Stromal cell of bone marrow (primary cell): ENCODE data around the gene MLLT10.

Source experiments
- DNase-seq: peaks from one replicate; pipeline ENCODE4 v3.0.0-alpha.2; 2012; ENCODE audit warnings: low read depth

Gene MLLT10

DNA sequence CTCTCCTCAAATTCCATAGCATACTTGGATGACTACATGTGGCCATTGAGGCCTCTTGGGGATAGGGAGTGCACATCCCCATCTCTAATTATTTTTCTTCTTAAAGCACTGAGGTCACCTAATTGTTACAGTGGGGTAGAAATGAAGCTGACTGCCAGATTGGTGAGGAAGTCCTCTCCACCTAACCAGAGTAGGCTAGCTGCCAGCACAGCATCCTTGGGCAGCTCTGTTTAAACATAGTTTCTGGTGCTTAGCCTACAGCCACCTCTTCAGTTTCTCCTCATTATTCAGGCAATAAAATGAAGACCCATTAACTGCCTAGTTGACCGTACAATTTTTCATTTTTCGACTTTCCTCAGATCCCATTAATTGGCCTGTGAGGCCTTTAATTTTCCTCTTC lies 104.6 kb downstream of the MLLT10 start:
- DNase-seq = no peak

DNA sequence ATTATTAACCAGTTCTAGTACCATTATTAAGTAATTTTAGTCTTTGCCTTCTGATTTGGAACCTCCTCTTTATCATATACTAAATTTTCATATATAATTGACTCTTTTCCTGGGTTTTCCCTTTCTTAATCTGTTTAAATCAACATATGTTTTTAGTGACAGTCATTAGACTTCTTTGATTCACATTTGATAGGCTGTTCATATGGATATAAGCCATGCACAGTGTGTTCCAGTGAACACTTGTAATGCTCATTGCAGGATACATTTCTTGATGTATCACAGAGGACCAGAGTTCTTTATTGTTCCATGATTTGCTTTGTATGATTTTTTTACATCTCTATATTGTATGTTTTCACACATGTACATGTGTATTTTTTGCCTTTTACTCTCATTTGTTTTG lies 114.0 kb downstream of the MLLT10 start:
- DNase-seq = no peak

DNA sequence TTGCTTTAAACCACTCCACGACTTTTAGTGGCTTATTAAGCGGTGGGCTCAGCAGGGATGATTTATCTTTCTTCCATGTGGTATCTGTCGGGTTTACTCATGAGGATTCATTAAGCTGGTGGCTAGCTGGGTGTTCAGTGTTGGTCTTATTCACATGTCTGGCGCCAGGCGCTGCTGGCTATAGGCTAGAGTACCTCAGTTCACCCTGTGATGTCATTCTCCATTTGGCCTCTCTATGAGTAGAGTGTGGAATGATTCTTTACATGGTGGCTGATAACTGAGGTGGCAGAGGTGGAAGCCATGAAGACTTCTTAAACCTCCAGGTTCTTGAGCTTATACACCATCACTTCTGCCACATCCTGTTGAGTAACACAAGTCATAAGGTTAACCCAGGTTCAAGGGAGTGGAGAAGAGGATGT lies 115.4 kb downstream of the MLLT10 start:
- DNase-seq = no peak

DNA sequence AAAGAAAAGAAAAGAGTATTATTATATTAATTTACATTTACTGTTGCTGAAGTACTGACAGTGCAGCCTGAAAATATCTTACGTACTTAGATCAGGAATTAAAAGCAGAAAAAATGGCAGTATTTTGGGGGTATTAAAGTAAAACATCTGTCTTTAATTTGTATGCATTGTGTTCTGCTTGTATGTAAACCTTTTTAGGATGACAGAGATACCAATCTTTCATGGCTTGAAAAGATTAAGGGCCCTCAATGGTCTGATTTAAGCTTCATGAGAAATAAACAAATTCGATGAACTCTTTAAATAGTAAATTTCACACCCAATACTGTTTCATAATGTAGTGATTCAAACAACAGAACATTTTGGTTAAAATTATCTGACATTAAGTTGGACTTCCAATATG lies 116.3 kb downstream of the MLLT10 start:
- no peak for DNase-seq

DNA sequence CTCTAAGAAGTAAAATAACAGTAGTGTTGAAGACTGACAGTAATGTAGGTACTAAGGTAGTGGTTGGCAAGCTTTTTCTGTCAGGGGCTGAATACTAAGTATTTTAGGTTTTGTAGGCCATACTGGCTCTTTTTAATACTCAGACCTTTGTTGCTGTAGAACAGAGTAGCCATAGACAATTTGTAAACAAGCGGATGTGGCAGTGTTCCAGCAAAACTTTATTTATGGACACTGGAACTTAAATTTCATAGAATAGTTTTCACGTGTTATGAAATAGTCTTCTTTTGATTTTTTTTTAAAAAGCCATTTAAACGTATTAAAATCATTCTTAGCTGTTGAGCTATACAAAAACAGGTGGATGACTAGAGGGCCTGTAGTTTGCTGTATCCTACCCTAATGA lies 121.2 kb downstream of the MLLT10 start:
- no peak for DNase-seq

DNA sequence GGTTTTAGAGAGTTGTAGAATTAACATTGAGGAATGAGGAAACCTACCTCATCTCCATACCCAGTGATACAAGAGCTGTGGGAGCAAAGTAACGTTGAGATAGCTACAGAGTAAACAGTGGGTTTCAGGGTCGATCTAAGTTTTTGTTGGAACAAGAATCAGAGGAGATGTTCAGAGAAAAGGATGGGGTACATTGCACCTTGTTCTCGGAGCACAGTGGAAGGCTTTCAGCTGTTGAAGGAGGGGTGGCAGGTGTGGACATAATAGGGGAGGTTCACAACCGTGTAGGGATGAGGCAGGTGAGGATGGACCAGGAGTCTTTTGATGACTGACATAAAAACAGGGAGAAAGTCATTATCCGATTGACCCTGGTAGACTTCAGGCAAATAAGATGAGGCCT lies 121.7 kb downstream of the MLLT10 start:
- DNase-seq = no peak

DNA sequence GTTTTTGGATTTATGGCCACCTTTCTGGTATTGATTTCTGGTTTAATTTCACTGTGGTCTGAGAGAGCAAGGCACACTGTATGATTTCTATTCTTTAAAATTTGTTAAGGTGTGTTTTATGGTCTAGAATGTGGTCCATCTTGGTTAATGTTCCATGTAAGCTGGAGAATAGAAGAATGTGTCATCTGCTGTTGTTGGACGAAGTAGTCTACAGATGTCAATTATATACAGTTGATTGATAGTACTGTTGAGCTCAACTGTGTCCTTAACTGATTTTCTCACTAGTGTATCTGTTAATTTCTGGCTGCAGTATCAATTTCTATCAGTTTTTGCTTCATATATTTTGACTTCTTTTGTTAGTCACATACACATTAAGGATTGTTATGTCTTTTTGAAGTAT lies 127.1 kb downstream of the MLLT10 start:
- DNase-seq = no peak

DNA sequence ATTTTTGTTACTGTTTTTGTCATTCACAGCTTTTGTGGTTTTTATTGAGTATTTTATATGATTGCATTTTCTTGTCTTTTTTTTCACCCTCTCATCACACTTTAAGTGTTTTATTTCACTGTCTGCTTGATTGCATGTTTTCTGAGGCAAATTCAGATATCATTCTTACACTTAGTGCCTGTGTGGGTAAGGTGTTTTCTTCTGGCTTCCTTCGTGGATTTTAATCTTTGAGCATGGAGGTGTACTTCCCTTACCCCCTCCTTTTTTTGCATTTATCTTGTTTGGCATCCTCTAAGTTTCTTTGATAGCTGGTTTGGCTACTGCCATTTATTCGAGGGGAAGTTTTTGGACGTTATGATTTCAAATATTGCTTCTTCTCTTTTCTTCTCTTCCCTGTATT lies 127.9 kb downstream of the MLLT10 start:
- DNase-seq = no peak

DNA sequence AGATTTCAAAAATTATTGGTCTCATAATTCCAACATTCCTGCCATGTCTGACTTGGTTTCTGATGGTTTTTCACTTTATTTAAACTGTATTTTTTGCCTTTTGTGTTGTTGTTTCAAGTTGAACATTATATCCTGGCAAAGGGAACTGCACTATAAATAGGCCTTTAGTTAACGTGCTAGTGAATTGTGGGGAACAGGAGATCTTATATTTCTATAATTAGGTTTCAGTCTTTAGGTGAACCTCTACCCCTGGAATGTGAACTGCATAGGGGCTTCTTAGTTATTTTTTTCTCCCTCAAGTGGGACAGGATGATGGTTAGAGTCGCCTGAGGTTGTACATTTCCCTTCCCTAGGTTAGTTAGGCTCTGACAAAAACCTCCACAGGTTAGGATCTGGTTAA lies 128.6 kb downstream of the MLLT10 start:
- DNase-seq = no peak

DNA sequence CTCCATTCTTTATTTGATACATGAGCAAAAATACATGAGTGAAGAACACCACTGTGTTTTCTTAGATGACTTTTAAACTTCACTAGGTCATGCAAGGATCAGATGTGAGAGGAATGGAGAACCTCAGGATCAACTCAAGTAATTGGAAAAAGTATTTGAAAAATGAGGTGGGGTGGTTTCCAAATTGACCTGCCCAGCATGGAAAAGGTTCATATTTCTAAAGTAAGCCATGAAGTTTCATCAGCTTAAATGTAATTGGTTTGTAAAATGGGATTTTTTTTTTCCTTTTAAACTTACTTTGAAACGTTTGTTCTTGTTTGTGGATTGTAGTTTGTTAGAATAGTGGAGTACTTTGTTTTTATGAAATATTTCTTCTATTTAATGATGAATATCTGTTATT lies 134.8 kb downstream of the MLLT10 start:
- no peak for DNase-seq

DNA sequence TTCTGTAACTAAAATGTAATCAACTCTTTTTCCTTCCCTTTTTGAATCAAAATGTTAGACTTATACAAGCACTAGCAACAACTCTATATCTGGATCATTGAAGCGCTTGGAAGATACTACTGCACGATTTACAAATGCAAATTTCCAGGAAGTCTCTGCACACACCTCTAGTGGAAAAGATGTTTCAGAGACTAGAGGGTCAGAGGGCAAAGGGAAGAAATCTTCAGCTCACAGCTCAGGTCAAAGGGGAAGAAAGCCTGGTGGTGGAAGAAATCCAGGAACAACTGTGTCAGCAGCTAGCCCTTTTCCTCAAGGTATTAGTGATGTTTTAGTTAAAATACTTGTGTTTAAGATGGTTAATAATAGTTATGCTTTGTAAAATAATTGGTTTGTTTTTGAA lies 136.4 kb downstream of the MLLT10 start:
- DNase-seq = no peak

DNA sequence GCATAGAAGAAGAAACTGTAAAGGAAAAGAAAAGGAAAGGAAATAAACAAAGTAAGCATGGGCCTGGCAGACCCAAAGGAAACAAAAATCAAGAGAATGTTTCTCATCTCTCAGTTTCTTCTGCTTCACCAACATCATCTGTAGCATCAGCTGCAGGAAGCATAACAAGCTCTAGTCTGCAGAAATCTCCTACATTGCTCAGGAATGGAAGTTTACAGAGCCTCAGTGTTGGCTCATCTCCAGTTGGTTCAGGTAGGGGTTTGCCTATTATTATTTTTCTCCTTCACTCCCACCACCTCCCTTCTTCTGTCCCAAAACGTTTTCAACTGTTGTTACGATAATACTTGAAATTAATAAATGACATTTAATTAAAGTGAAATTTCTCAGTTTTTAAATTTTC lies 139.6 kb downstream of the MLLT10 start:
- DNase-seq = no peak

DNA sequence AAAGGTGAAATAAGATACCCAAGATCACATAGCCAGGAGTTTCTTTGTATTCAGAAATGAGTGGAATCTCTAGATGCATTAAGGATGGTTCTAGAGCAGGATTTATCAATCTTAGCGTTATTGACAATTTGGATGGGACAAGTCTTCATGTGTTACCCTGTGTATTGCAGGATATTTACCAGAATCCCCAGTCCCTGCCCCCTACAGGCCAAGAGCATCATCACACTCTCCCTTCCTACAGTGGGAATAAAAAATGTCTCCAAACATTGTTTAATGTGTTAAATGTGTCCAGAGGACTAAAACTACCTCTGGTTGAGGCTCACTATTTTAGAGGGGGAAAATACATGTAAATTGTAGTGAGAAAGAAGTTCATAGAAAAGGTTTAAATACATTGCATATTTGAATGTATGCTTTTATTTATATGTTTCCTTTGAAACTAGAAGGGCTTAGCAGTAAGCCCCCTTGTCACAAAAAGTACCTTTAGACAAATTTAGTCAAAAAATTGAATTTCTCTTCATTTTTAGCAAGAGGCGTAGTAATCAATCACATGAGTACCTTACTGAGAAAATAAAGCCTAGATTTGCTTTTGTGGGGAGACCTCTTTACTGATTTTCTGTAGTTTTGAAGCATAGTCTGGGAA lies 141.2 kb downstream of the MLLT10 start:
- DNase-seq = no peak

DNA sequence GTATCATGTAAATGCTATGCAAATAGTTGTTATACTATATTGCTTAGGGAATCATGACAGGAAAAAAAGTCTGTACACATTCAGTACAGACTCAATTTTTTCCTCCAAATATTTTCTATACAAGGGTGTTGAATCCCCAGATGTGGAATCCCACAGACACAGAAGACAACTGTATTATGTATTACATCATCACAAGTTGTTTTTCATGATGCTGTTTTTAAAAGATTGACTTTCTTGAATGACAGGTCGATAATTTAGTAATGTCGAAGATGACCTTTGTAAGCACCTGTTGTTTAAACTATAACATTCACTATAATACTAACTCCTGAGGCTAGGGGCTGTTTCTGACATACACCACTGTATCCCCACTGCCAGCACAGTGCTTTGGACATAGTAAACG lies 143.5 kb downstream of the MLLT10 start:
- no peak for DNase-seq

DNA sequence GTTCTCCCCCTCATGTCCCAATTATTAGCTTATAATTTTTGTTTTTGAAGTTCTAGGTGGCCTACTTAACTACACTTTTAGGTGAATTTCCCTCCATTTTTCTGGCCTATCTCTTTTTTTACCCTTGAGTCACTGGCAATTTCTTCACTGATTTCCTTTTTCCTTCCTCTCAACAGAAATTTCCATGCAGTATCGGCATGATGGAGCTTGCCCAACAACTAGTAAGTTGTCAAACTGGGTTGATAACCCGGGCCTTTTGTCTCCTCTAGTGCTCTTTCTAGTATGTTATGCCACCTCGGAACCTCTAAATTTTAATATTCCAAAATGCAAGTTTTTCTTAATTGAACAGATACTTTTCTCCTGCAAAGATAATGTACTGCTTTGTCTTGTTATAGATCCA lies 147.1 kb downstream of the MLLT10 start:
- no peak for DNase-seq

DNA sequence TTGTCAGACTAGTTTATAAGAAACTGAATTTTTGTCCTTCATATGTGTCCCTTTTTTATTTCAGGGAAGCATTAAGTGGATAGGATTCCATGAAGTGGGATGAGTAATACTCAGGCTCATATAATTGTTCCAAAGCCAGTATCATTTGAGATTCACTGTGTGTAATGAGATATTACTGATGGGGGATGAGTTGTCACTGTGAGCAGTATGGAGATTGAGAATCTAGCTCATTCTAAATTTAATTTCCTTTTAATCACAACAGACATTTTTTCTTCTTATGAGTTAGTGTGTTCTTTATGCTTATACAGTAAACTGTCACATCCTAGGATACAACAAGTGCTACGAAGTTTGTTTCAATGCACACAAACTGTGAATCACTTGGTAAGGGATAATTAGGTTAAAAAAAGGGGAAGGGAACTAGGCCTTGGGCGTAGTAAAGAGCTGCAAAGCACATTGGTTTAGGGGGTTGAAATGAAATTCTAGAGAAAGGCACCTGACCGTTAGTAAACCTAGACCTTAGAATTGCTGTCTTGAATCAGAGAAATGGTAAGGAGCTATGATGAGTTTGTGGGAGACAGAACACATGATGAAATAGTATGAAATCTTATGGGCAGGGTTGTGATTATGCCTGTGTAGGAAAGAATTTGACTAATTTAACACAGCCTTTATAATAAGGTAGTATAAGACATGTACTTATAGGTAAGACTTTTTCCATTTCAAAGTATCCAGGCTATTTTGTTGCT lies 153.4 kb downstream of the MLLT10 start:
- peak; percentile 26 for DNase-seq

DNA sequence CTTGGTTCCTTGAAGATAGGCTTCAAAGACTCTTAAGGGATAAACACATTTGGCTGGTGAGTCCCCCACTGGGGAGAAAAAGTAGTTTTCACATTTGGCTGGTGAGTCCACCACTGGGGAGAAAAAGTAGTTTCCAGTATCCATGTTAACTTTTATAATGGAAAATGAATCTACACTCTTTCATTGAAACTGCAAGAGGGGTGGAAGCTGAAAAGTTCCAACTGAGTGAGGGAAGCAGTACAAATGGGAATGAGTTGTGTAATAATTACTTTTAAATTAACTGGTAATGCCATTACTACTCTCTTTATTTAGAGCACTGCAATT lies 153.9 kb downstream of the MLLT10 start:
- DNase-seq = no peak

DNA sequence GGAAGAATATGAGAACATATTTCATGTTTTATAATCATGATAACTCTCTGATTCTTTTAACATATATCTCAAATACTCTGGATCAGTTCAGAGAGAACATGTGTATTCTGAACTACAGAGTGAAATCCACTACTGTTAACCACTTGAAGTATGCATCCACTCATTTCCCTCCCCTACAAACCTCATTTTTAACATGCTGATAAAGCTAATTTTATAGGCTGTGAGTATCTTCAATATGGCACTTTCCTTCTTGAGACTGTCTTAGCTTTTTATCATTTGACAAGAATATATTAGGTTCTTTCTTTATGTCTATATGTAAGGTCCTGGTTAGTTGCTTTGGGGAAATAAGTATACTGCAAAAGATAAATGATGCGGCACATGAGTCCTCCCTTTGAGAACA lies 154.8 kb downstream of the MLLT10 start:
- no peak for DNase-seq

DNA sequence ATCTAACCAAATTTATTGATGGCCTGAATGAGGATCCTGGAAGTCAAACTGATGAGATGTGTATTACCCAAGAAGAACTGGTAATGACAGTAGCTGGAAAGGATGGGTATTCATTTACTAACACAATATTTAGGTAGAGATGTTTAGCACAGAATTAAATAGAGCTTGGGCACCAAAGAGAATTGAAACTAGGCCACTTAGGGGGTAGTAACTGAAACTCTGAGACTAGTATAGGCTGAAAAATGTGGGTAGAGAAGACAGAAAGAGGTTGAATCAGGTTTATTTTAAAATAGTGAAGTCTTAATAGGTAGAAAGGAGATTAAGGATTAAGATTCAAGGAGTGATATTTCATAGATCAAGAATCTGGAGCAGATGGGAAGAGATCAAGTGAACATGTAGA lies 155.8 kb downstream of the MLLT10 start:
- no peak for DNase-seq

DNA sequence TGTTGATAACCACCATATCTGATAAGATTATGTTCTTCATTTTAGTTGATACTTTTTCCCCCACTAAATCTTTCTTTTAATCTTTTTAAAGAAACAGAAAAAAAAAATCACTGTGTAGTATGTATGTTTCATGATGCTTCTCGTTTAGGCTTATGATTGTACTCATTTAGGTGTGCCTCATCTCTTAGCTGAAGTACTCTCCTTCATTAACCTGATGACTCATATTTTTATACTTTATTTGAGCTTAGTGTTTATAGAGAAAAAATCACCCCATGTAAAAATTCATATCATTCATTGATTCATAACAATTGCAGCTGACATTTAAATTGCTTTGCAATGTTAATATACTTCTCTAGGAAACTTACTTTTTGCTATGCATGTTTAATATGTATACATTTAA lies 158.9 kb downstream of the MLLT10 start:
- no peak for DNase-seq

DNA sequence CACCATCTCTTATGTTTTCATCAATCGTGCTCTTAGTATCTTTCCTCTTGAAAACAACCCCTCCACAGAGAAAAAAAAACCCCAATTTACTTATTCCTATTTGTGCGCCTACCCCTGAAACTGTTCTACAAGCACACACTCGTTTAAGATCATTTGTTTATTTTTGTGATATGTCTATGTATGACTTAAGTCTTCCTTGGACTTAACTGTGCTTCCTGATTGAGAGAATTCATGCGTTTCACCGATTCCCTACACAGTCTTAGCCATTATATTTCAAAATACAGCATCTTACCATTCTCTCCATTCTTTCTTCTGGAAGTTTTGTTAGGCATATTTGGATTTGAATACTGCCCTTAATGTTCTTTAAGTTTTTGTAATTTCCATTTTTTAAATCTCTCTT lies 159.4 kb downstream of the MLLT10 start:
- no peak for DNase-seq

DNA sequence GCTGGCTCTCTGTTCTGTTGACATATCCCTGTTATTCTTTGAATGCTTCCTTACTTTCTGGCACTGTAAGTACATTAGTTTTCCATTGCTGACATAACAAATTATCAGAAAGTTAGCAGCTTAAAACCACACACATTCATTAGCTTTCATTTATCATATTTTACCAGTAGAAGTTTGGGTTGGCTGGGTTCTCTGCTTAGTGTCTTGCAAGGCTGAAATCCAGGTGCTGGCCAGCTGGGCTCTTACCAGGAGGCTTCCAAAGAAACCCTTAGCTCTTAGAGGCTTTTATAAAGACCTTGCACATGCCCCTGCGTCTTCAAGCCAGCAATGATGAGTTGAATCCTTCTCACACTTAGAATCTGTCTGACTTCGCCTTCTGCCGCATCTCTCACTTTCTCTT lies 160.6 kb downstream of the MLLT10 start:
- no peak for DNase-seq

DNA sequence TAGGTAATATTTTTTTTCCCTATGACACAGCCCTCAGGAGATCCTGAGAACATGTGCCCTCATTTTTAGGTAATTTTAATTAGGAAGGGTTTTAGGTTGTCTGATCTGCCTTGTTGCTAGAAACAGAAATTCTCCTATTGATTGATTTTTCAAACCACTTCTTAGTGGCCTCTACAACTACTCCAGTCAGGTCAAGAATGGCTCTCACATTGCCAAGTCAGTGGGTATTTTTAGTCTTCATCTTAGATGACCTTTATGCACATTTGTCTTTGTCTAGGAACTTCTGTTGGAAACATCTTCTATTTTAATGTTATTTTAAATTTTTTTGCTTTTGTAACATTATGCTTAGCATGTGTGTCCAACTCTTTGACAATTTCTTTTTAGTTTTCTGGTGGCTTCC lies 162.3 kb downstream of the MLLT10 start:
- no peak for DNase-seq

DNA sequence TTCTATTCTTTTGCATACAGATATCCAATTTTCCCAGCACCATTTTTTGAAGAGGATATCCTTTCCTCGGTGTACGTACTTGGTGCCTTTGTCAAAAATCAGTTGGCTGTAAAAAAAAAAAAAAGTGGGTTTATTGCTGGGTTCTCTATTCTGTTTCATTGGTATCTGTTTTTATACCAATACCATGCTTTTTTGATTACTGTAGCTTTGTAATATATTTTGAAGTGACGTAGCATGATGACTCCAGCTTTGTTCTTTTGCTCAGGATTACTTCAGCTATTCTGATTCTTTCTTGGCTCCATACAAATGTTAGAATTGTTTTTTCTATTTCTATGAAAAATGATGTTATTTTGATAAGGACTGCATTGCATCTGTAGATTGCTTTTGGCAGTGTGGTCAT lies 165.5 kb downstream of the MLLT10 start:
- DNase-seq = no peak
